ENCODE results near the gene ETV6. TPM values are rescaled to one million over a fixed set of nuclear protein-coding genes. Genes with fewer than 3 reads are reported as not detected.
A peak's percentile ranks its signal among the peaks of the same experiment; 100 is the strongest.

Gene ETV6
- total RNA-seq, 2 experiments from 2014 or later, result 17.1 to 19.3 TPM

- TF ChIP-seq CTCF (conservative IDR thresholded peaks at IDR 0.05; ENCODE audit: low read length) (no peak), EZH2phosphoT487 (IDR thresholded peaks at IDR 0.05; ENCODE audit: borderline replicate concordance, low read depth, low read length) (no peak)
- H3K9me2 ChIP-seq (ENCODE audit: insufficient read depth, low read length), result no peaks in the 10 kb centered on the region
- peaks cover 18% of the 10 kb centered on the region for H3K36me3 ChIP-seq (ENCODE audit: insufficient read depth, low read length)
- no peak overlapping the region for H3K4me2 ChIP-seq (ENCODE audit: low read length)
- peaks cover 5% of the 10 kb centered on the region; the same call in 1 of the 2 replicates for H3K79me2 ChIP-seq (ENCODE audit: insufficient read depth, low read depth, low read length)
- intact Hi-C loops (cut with micrococcal nuclease; ENCODE audit: unreplicated experiment), result no loop called here
- no peak overlapping the region for H3K4me3 ChIP-seq (ENCODE audit: low read depth, low read length, poor library complexity, severe bottlenecking)
- ChIA-PET CTCF (ENCODE audit: unreplicated experiment) (no interaction called here), POLR2A (interaction anchor here (0.9 to 1.6 kb wide), 2 partner anchors 8 to 9 kb away, joined by 3 to 4 read pairs; no protein-coding TSS in a partner anchor)
- no peaks in the 10 kb centered on the region for H4K20me1 ChIP-seq (ENCODE audit: insufficient read depth, low read length)
- no TSS peak for BruUV-seq (replicated peaks)
- H2AFZ ChIP-seq (ENCODE audit: low read length), result no peak overlapping the region
- no peaks in the 10 kb centered on the region for H3K9me3 ChIP-seq (ENCODE audit: low read length)
- peaks cover 63% of the 10 kb centered on the region for H3K4me1 ChIP-seq (ENCODE audit: insufficient read depth, low read length, poor library complexity, severe bottlenecking)
- DNase-seq (ENCODE audit: low spot score), result no peak
- H3K27ac ChIP-seq (ENCODE audit: low read depth, low read length, poor library complexity, severe bottlenecking), result no peak overlapping the region
Observed at GRCh38 chr12:11804130-11804529, 154.7 kb downstream of the ETV6 start.

GRCh38 chr12:11805043-11805442 lies 155.6 kb downstream of the ETV6 start:
- H3K27ac ChIP-seq (ENCODE audit: low read depth, low read length, poor library complexity, severe bottlenecking), result no peak overlapping the region
- intact Hi-C loops (cut with micrococcal nuclease; ENCODE audit: unreplicated experiment), result no loop called here
- peaks cover 61% of the 10 kb centered on the region for H3K4me1 ChIP-seq (ENCODE audit: insufficient read depth, low read length, poor library complexity, severe bottlenecking)
- peaks cover 5% of the 10 kb centered on the region; the same call in 1 of the 2 replicates for H3K79me2 ChIP-seq (ENCODE audit: insufficient read depth, low read depth, low read length)
- no peak overlapping the region for H3K4me3 ChIP-seq (ENCODE audit: low read depth, low read length, poor library complexity, severe bottlenecking)
- H3K9me2 ChIP-seq (ENCODE audit: insufficient read depth, low read length), result no peaks in the 10 kb centered on the region
- H3K36me3 ChIP-seq (ENCODE audit: insufficient read depth, low read length), result peaks cover 18% of the 10 kb centered on the region
- ChIA-PET CTCF (ENCODE audit: unreplicated experiment) (no interaction called here), POLR2A (interaction anchor here (0.7 to 1.6 kb wide), 2 partner anchors 9 to 32 kb away, joined by 3 to 4 read pairs; no protein-coding TSS in a partner anchor)
- no peak overlapping the region for H2AFZ ChIP-seq (ENCODE audit: low read length)
- peak; percentile 48 for DNase-seq (ENCODE audit: low spot score)
- H3K9me3 ChIP-seq (ENCODE audit: low read length), result no peaks in the 10 kb centered on the region
- TF ChIP-seq CTCF (conservative IDR thresholded peaks at IDR 0.05; ENCODE audit: low read length) (peak; percentile 75), EZH2phosphoT487 (IDR thresholded peaks at IDR 0.05; ENCODE audit: borderline replicate concordance, low read depth, low read length) (no peak)
- no peak overlapping the region for H3K4me2 ChIP-seq (ENCODE audit: low read length)
- H4K20me1 ChIP-seq (ENCODE audit: insufficient read depth, low read length), result no peaks in the 10 kb centered on the region
- BruUV-seq (replicated peaks), result no TSS peak

- no peaks in the 10 kb centered on the region for H3K9me3 ChIP-seq (ENCODE audit: low read length)
- peaks cover 5% of the 10 kb centered on the region; the same call in 1 of the 2 replicates for H3K79me2 ChIP-seq (ENCODE audit: insufficient read depth, low read depth, low read length)
- CTCF ChIA-PET (ENCODE audit: unreplicated experiment), result no interaction called here
- no peak overlapping the region for H2AFZ ChIP-seq (ENCODE audit: low read length)
- no peak overlapping the region for H3K27ac ChIP-seq (ENCODE audit: low read depth, low read length, poor library complexity, severe bottlenecking)
- H3K9me2 ChIP-seq (ENCODE audit: insufficient read depth, low read length), result no peaks in the 10 kb centered on the region
- POLR2A ChIA-PET, result interaction anchor here (1.6 kb wide), 1 partner anchor 9 kb away, joined by 4 read pairs; no protein-coding TSS in a partner anchor
- no peak for TF ChIP-seq EZH2phosphoT487 (IDR thresholded peaks at IDR 0.05; ENCODE audit: borderline replicate concordance, low read depth, low read length)
- no peak for TF ChIP-seq CTCF (conservative IDR thresholded peaks at IDR 0.05; ENCODE audit: low read length)
- no peak overlapping the region for H3K4me3 ChIP-seq (ENCODE audit: low read depth, low read length, poor library complexity, severe bottlenecking)
- peaks cover 68% of the 10 kb centered on the region for H3K4me1 ChIP-seq (ENCODE audit: insufficient read depth, low read length, poor library complexity, severe bottlenecking)
- H3K36me3 ChIP-seq (ENCODE audit: insufficient read depth, low read length), result peaks cover 18% of the 10 kb centered on the region
- no TSS peak for BruUV-seq (replicated peaks)
- intact Hi-C loops (cut with micrococcal nuclease; ENCODE audit: unreplicated experiment), result no loop called here
- no peaks in the 10 kb centered on the region for H4K20me1 ChIP-seq (ENCODE audit: insufficient read depth, low read length)
- no peak for DNase-seq (ENCODE audit: low spot score)
- no peak overlapping the region for H3K4me2 ChIP-seq (ENCODE audit: low read length)
Observed at GRCh38 chr12:11805680-11806079, 156.2 kb downstream of the ETV6 start.
